Measurements from ENCODE around the gene SLC16A2. TPM values are rescaled to one million over a fixed set of nuclear protein-coding genes. Genes with fewer than 3 reads are reported as not detected.

Gene SLC16A2
- total RNA-seq, 1 experiment from 2014 or later = 34.5 TPM

- in situ Hi-C loops (cut with HindIII; ENCODE audit: low pct_unique_long_range_greater_than_20kb, low sequenced_read_pairs) = no loop called here
- Histone ChIP-seq H3K9me3 (ENCODE audit: control insufficient read depth, insufficient read depth, low read depth, low read length) (no peaks in the 10 kb centered on the region), H3K4me1 (ENCODE audit: control insufficient read depth, insufficient read depth, low read length) (no peaks in the 10 kb centered on the region), H3K27ac (ENCODE audit: low read length) (no peak overlapping the region), H3K36me3 (ENCODE audit: control insufficient read depth, insufficient read depth, low read length) (no peaks in the 10 kb centered on the region), H3K4me3 (ENCODE audit: low read depth in 2 of 2, low read length in 2 of 2) (no peak overlapping the region), H3K27me3 (ENCODE audit: control insufficient read depth, insufficient read depth, low read length) (no peaks in the 10 kb centered on the region)
- BruUV-seq (replicated peaks) = no TSS peak
- intact Hi-C loops (cut with micrococcal nuclease; ENCODE audit: unreplicated experiment) = no loop called here
- ChIA-PET CTCF (interaction anchor here (0.8 kb wide), 1 partner anchor 162 kb away, joined by 3 read pairs; no protein-coding TSS in a partner anchor), POLR2A (no interaction called here)
- no peak for DNase-seq (ENCODE audit: low read depth, low spot score)
- ATAC-seq = no peak
- TF ChIP-seq CTCF (IDR thresholded peaks at IDR 0.05) = no peak
- no peak for TF ChIP-seq SIN3A (IDR thresholded peaks at IDR 0.05; ENCODE audit: borderline replicate concordance, insufficient read depth, low read depth, low read length)
- no peak for TF ChIP-seq REST (IDR thresholded peaks at IDR 0.05; ENCODE audit: insufficient read depth in 1 of 2, low read depth in 2 of 2, low read length in 1 of 2)
- no peak for TF ChIP-seq TCF7L2 (IDR thresholded peaks at IDR 0.05; ENCODE audit: low read depth, low read length)
- no peak for TF ChIP-seq POLR2AphosphoS5 (IDR thresholded peaks at IDR 0.05; ENCODE audit: low read depth, low read length)
These were observed 124.7 kb downstream of the SLC16A2 start for GRCh38 chrX:74545880-74546523.

GRCh38 chrX:74546984-74547383 lies 125.7 kb downstream of the SLC16A2 start:
- Histone ChIP-seq H3K27ac (ENCODE audit: low read length) (no peak overlapping the region), H3K36me3 (ENCODE audit: control insufficient read depth, insufficient read depth, low read length) (no peaks in the 10 kb centered on the region), H3K27me3 (ENCODE audit: control insufficient read depth, insufficient read depth, low read length) (no peaks in the 10 kb centered on the region), H3K4me3 (ENCODE audit: low read depth in 2 of 2, low read length in 2 of 2) (no peak overlapping the region), H3K4me1 (ENCODE audit: control insufficient read depth, insufficient read depth, low read length) (no peaks in the 10 kb centered on the region), H3K9me3 (ENCODE audit: control insufficient read depth, insufficient read depth, low read depth, low read length) (no peaks in the 10 kb centered on the region)
- ChIA-PET POLR2A (interaction anchor here (0.6 kb wide), 3 partner anchors 164 to 315 kb away, joined by 3 to 5 read pairs (median 4); no protein-coding TSS in a partner anchor), CTCF (interaction anchor here (0.8 kb wide), 1 partner anchor 163 kb away, joined by 3 read pairs; no protein-coding TSS in a partner anchor)
- ATAC-seq = no peak
- no peak for TF ChIP-seq REST (IDR thresholded peaks at IDR 0.05; ENCODE audit: insufficient read depth in 1 of 2, low read depth in 2 of 2, low read length in 1 of 2)
- no peak for TF ChIP-seq SIN3A (IDR thresholded peaks at IDR 0.05; ENCODE audit: borderline replicate concordance, insufficient read depth, low read depth, low read length)
- no peak for TF ChIP-seq POLR2AphosphoS5 (IDR thresholded peaks at IDR 0.05; ENCODE audit: low read depth, low read length)
- TF ChIP-seq TCF7L2 (IDR thresholded peaks at IDR 0.05; ENCODE audit: low read depth, low read length) = no peak
- TF ChIP-seq CTCF (IDR thresholded peaks at IDR 0.05) = no peak
- BruUV-seq (replicated peaks) = no TSS peak
- intact Hi-C loops (cut with micrococcal nuclease; ENCODE audit: unreplicated experiment) = no loop called here
- in situ Hi-C loops (cut with HindIII; ENCODE audit: low pct_unique_long_range_greater_than_20kb, low sequenced_read_pairs) = no loop called here
- no peak for DNase-seq (ENCODE audit: low read depth, low spot score)

All from Panc1 (cell line).